NCI-H345 (cell line): ENCODE measurements around the gene DYNC1H1.

Source experiments
- DNase-seq: peaks from one replicate; lab custom pipeline; 2025; lab: John Stamatoyannopoulos, UW

The DYNC1H1 gene

GRCh38 chr14:102037686-102038085, 73.3 kb downstream of the DYNC1H1 start:
- DNase-seq, result no peak

GRCh38 chr14:102039157-102039556, 74.8 kb downstream of the DYNC1H1 start:
- no peak for DNase-seq

DNA sequence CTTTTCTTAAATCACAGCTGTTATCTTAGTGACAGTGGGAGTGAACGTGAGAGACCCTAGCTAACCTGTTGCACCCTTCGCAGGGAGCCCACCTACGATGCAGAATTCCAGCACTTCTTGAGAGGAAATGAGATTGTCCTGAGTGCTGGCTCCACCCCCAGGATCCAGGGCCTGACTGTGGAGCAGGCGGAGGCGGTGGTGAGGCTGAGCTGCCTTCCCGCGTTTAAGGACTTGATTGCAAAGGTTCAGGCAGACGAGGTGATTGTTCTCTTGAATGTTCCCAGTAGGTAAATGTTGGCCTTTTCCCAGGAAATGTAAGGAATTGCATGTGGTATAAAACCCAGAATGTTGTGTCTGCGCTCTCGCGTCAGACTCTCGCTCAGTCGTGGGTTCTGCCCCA, 75.8 kb downstream of the DYNC1H1 start:
- DNase-seq, result no peak

DNA sequence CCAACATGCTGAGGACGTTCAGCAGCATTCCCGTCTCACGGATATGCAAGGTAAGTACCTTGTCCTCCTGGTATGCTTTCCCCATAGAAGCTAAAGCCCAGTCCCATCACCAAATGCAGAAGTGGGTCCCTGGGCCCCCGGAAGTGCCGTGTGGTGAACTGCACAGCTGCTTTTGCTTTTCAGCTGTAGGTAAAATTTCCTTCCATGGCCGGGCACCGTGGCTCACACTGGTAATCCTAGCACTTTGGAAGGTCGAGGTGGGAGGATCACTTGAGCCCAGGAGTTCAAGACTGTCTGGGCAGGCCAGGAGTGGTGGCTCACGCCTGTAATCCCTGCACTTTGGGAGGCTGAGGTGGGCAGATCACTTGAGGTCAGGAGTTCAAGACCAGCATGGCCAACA, 78.3 kb downstream of the DYNC1H1 start:
- DNase-seq, result no peak

DNA sequence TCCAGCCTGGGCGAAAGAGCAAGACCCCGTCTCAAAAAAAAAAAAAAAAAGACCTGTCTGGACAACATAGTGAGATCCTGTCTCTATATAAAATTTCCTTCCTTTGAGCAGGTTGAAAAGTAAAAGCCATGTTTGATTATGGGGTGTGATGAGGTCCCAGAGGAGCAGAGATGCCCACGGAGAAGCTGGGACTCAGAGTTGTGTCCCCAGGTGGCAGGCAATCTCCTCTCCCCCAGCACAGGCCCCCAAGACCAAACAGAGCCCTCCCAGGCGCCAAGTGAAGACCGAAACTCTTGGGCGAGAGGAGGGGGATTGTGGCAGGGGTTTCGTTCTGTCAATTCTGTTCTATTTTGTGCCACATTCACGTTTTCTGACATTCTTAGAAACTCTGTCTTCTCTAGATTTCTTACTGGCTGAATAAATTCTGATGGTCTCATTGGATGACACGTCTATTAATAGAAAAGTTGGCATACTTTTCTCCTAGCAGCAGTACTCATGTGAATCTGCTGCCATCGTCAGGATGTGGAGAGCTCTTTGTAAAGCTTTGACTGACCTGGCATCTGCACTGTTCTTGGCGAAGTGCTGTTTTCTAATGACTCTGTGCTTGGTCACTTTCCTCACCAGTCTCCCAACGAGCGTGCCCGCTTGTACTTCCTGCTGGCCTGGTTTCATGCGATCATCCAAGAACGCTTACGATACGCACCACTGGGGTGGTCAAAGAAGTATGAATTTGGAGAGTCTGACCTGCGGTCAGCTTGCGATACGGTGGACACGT, 79.1 kb downstream of the DYNC1H1 start:
- DNase-seq, result no peak

DNA sequence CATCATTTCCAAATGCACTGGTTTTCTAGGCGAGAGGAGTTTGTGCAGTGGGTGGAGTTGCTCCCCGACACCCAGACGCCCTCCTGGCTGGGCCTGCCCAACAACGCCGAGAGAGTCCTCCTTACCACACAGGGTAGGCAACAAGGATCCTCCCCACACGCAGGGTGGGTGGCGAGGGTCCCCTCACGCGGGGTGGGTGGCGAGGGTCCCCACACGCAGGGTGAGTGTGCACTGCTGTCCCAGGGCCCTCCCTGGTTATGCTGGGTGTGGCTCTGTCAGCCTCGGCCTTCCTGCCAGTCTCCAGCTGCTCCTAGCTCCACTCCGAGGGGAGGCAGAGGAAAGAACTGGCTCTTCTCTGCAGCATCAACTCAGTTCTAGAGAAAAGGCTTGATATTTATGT, 80.2 kb downstream of the DYNC1H1 start:
- DNase-seq, result no peak

DNA sequence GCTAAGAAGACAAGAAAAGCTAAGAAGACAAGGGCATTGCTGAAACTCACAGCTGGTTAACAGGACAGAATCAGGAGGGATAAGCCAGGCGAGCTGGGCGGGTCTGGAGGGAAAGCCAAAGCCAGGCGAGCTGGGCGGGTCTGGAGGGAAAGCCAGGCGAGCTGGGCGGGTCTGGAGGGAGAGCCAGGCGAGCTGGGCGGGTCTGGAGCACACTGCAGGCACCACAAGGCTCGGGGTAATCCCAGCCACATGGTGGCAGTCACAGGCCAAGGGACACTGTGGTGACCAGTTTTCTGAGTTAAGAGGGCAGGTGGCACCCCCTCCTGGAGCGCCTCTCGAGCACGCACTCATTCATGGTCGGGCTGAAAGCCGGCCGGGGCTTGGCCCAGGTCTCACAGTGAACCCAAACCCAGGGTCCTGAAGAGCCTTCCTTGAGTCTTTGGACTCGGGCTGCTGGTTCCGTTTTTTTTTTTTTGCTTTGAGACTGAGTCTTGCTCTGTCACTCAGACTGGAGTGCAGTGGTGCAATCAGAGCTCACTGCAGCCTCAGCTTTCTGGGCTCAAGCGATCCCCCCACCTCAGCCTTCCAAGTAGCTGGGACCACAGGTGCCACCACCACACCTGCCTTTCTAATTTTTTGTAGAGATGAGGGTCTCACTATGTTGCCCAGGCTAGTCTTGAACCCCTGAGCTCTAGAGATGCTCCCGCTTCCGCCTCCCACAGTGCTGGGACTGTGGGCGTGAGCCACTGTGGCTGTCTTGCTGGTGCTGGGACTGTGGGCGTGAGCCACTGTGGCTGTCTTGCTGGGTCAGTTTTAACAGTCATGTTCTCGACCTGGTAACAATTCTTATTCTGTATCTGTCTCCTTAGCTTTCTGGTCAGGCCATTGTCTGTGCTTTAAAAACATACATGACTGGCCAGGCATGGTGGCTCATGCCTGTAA, 82.2 kb downstream of the DYNC1H1 start:
- DNase-seq, result peak; percentile 21

DNA sequence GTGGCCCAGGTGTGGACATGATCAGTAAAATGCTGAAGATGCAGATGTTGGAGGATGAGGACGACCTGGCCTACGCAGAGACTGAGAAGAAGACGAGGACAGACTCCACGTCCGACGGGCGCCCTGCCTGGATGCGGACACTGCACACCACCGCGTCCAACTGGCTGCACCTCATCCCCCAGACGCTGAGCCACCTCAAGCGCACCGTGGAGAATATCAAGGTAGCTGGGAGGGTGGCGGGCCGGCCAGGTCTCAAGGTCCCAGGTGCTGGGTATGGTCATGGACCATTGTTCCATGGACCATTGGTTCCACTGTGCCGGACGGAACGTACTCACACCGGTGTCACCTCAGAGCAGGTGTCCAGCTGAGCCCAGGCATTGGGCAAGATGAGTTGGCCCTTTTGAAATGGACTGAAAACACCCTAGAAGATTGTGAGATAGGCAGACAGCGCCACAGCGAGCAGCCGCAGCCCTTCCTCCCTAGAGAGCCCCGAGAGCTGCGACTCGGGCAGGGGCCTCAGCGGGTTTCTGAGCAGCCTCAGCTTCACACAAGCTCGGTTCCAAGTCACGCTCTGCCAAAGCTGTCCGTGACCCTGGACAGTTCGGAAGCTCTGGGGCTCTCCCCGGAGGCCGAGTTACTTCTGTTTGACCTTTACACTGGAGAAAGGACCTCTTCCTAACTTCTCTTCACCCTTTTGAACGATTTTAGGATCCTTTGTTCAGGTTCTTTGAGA, 83.6 kb downstream of the DYNC1H1 start:
- no peak for DNase-seq

- DNase-seq, result no peak
Observed at GRCh38 chr14:102049258-102050025, 85.1 kb downstream of the DYNC1H1 start.

GRCh38 chr14:102050026-102050405, 85.6 kb downstream of the DYNC1H1 start:
- DNase-seq, result no peak

DNA sequence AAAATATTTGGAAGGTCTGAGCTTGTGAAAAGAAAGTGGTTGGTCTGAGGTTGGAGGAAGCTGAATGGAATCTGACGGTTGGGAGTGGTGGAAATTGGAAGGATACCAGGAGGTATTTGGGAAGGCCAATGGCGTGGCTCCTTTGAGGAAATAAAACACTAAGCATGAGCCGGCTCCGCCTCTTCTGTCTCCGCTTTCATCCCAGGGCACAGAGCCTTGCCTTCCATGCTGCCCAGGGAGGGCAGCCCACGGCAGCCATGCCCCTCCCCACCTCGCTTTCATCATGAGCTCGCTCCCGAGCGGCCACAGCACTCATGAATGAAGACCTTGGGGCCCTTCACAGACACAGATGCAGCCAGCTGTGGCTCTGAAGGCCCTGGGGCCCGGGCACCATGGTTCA, 86.3 kb downstream of the DYNC1H1 start:
- no peak for DNase-seq

GRCh38 chr14:102052522-102052921, 88.1 kb downstream of the DYNC1H1 start:
- no peak for DNase-seq

DNA sequence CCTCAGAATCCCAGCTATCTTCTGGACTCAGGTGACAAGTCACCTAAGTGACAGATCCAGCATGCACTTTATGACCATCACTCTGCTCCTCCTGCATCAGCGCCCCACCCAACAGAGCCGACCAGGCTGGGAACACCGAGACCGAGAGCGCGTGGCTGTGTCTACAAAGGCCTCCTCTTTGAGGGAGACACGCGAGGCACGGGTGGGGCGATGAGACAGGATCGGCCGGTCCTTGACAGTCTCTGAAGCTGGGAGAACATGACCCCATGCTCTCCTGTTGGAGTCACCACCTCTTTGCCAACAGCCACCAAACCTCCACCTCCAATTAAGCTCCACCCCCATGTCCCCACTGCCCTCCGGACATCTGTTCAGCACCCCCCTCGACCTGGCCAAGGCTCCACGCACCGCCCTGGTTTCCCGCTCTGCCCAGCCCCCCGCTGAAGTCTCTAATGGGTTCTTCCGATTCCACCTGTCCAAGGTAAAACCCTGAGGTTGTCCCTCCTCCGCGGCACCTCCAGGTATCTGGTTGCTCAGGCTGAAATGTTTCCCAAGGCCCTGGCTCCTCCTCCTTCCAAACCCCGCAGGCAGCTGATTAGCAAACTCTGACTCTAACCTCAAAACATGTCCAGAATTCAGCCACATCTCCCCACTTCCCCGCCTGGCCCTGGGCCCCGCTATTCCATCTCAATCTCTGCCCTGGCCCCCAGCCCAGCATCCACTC, 91.0 kb downstream of the DYNC1H1 start:
- no peak for DNase-seq

DNA sequence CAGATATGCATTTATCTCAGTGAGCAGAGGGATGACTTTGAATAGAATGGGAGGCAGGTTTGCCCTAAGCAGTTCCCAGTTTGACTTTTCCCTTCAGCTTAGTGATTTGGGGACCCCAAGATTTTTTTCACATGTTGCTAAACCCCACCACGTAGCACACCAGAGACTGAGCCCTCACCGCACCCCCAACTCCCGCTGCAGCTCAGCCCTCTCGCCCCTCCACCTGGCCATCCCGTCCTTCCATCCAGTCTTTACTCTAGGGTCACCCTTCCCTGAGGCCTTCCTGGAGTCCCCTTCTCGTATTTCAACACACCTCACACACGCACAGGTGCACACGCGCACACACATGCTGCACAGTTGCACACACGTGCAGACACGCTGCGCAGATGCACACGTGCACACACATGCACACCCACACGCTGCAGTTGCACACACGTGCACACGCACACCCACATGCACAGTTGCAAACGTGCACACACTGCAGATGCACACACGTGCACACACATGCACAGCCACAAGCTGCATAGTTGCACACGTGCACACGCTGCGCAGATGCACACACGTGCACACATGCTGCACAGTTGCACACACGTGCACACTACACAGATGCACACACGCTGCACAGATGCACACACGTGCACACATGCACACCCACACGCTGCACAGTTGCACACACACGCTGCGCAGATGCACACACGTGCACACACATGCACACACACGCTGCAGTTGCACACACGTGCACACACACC, 92.5 kb downstream of the DYNC1H1 start:
- DNase-seq, result no peak

DNA sequence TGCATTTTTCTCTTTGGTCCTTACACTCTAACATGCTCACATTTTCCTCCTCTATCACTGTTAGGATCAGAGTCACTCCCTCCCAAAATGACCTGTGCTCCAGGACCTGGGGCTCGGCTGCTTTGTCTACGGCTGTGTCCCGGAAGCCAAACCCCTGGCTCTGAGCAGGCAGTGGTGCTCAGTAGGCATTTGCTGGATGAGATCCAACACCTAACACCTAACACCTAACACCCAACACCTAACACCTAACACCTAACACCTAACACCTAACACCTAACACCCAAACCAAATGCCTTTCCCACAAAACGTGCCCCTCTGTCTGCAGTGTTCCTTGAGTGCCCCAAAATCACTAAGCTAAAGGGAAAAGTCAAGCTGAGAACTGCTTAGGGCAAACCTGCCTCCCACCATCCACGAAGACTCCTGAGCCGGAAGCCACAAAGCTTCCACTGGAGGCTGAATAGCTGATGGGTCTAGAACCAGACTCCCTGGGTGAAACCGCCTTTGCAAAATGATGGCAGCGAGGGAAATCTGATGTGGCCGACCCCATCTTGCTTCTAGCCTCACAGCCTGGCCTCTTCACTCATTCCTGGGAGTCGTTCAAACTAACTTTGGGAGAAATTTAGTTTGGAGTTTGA, 93.2 kb downstream of the DYNC1H1 start:
- DNase-seq, result no peak

DNA sequence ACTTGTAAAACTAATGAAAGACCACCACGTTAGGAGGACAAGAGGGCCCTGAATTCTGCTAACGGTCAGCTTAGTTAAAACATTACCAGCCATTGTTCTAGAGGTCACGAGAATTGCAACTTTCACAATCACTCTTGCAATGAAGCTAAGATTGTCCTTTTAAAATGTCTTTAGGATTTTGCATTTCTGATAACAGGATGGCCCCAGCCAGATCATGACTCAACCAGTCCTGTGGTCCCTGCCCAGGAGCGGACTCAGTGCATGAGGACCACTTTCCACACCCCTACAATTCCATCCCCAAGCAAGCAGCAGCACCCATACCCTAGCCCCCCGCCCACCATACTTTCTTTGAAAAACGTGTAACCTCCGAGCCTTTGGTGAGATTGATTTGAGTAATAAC, 93.8 kb downstream of the DYNC1H1 start:
- DNase-seq, result no peak

- no peak for DNase-seq
Observed at GRCh38 chr14:102058961-102059360, 94.6 kb downstream of the DYNC1H1 start.

DNA sequence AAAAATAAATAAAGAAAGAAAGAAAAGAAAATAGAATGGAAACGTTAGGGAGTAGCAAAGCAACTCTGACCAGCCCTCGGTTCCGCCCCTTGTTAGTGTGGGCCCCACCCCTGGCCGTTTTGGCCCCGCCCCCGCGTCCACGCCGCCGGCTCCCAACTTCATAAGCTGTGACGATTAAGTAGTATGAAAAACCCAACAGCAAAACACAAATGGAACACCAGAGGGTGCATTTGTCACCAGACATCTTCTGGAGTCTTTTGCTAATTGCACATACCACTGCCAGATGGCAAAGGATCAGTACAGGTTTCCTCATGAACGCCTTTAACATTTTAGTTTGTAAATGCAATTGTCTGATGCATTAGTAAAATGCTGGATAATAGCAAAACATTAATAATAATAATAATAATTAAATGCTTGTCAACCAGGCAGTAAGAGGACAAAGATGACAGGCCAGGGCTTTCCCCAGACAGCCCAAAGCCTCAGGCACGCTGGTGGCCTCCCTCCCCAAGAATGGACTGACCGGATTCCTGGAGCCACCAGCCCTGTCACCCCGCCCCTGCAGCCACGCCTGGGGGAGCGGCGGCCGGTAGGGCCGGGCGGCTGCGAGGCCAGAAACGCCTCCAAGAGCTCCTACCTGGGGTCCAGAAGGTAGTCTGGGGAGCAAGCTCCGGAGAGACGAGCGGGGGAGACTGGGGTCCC, 98.9 kb downstream of the DYNC1H1 start:
- peak; percentile 27 for DNase-seq

- no peak for DNase-seq
Observed at GRCh38 chr14:102063808-102064429, 99.5 kb downstream of the DYNC1H1 start.
